DND-41 (cell line): ENCODE measurements around the gene SIPA1L3.

ENCODE experiments used
- CTCF ChIP-seq: IDR thresholded peaks from 2 replicates; pipeline ENCODE4 v1.5.1; 2012; ENCODE audit warnings: borderline replicate concordance, low read length, moderate library complexity, mild to moderate bottlenecking; ENCODE audit not compliant: poor library complexity, severe bottlenecking; ENCODE audit errors: extremely low read depth
- EZH2 ChIP-seq: IDR thresholded peaks from 3 replicates; pipeline ENCODE4 v1.6.1; 2012; ENCODE audit warnings: borderline replicate concordance, low read depth, mild to moderate bottlenecking, moderate library complexity, low read length, inconsistent platforms; ENCODE audit not compliant: severe bottlenecking

GRCh38 chr19:38234615-38235014 is 327.6 kb downstream of the SIPA1L3 start:
- TF ChIP-seq EZH2 (no peak), CTCF (no peak)
